Measurements from ENCODE around the gene MESD. TPM values are rescaled to one million over a fixed set of nuclear protein-coding genes. Genes with fewer than 3 reads are reported as not detected.

MESD gene
- total RNA-seq, 2 donors from 2014 or later = 36.8 to 39.0 TPM

GRCh38 chr15:81023483-81024264, 34.1 kb upstream of the MESD start:
- Histone ChIP-seq H3K4me1 (ENCODE audit: control insufficient read depth in 1 of 2, low read depth in 2 of 2) (peaks cover 0 to 6% of the 10 kb centered on the region in 2 donors), H3K36me3 (no peaks in the 10 kb centered on the region), H3K27me3 (replicated peaks; ENCODE audit: insufficient read depth) (no peaks in the 10 kb centered on the region), H3K27ac (peak overlapping the region; percentile 22 to 24), H3K9me3 (no peaks in the 10 kb centered on the region), H3K4me3 (peak overlapping the region; percentile 8)
- peak; percentile 74 for ATAC-seq (ENCODE audit: insufficient number of reproducible peaks, low FRiP score, low read depth)
- DNase-seq (ENCODE audit: low spot score) = no peak
- TF ChIP-seq CTCF (IDR thresholded peaks at IDR 0.05) = no peak

- H3K27ac ChIP-seq = no peak overlapping the region
- H3K9me3 ChIP-seq = no peaks in the 10 kb centered on the region
- peaks cover 0 to 7% of the 10 kb centered on the region in 2 donors for H3K4me1 ChIP-seq (ENCODE audit: control insufficient read depth in 1 of 2, low read depth in 2 of 2)
- H3K36me3 ChIP-seq = no peaks in the 10 kb centered on the region
- H3K27me3 ChIP-seq (replicated peaks; ENCODE audit: insufficient read depth) = no peaks in the 10 kb centered on the region
- no peak overlapping the region for H3K4me3 ChIP-seq
- ATAC-seq (ENCODE audit: insufficient number of reproducible peaks, low FRiP score, low read depth) (no peak), DNase-seq (ENCODE audit: low spot score) (no peak)
- no peak for TF ChIP-seq CTCF (IDR thresholded peaks at IDR 0.05)
Observed at GRCh38 chr15:81021321-81021720, 31.7 kb upstream of the MESD start.

DNA sequence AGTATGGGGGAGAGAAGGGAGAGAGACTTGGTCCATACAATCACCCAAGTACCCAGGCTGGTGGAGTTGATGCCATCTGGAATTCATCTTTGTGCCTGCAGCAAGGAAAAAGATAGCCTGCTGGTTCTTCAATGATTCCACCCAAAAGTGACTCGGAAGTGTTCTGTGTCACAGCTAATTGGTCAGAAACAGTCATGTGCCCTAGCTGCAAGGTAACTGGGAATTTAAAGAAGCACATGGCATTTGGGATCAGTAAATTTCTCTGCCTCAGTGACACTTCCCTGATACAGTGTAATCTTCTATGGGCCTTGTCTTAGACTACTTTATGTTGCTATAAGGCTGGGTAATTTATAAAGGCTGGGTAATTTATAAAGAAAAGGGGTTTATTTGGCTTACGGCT, 28.6 kb upstream of the MESD start:
- no peak overlapping the region for H3K27ac ChIP-seq
- DNase-seq (ENCODE audit: low spot score) (no peak), ATAC-seq (ENCODE audit: insufficient number of reproducible peaks, low FRiP score, low read depth) (no peak)
- H3K27me3 ChIP-seq (replicated peaks; ENCODE audit: insufficient read depth) = no peaks in the 10 kb centered on the region
- TF ChIP-seq CTCF (IDR thresholded peaks at IDR 0.05) = no peak
- H3K36me3 ChIP-seq = no peaks in the 10 kb centered on the region
- peaks cover 0 to 12% of the 10 kb centered on the region in 2 donors for H3K4me1 ChIP-seq (ENCODE audit: control insufficient read depth in 1 of 2, low read depth in 2 of 2)
- no peaks in the 10 kb centered on the region for H3K9me3 ChIP-seq
- H3K4me3 ChIP-seq = no peak overlapping the region

GRCh38 chr15:81016489-81017068, 27.0 kb upstream of the MESD start:
- Histone ChIP-seq H3K4me3 (no peak overlapping the region), H3K36me3 (no peaks in the 10 kb centered on the region), H3K4me1 (ENCODE audit: control insufficient read depth in 1 of 2, low read depth in 2 of 2) (peaks cover 0 to 12% of the 10 kb centered on the region in 2 donors), H3K27me3 (replicated peaks; ENCODE audit: insufficient read depth) (no peaks in the 10 kb centered on the region), H3K27ac (no peak overlapping the region), H3K9me3 (no peaks in the 10 kb centered on the region)
- TF ChIP-seq CTCF (IDR thresholded peaks at IDR 0.05) = no peak
- ATAC-seq (ENCODE audit: insufficient number of reproducible peaks, low FRiP score, low read depth) = no peak
- DNase-seq (ENCODE audit: low spot score) = no peak

GRCh38 chr15:81015621-81016488, 26.2 kb upstream of the MESD start:
- Histone ChIP-seq H3K36me3 (no peaks in the 10 kb centered on the region), H3K4me3 (no peak overlapping the region), H3K27ac (no peak overlapping the region), H3K4me1 (ENCODE audit: control insufficient read depth in 1 of 2, low read depth in 2 of 2) (peaks cover 0 to 12% of the 10 kb centered on the region in 2 donors), H3K9me3 (no peaks in the 10 kb centered on the region), H3K27me3 (replicated peaks; ENCODE audit: insufficient read depth) (no peaks in the 10 kb centered on the region)
- DNase-seq (ENCODE audit: low spot score) = no peak
- TF ChIP-seq CTCF (IDR thresholded peaks at IDR 0.05) = no peak
- no peak for ATAC-seq (ENCODE audit: insufficient number of reproducible peaks, low FRiP score, low read depth)
